IMR-90 (cell line): ENCODE measurements around the gene CPNE9. TPM values are rescaled to one million over a fixed set of nuclear protein-coding genes. Genes with fewer than 3 reads are reported as not detected.

ENCODE experiments used
- ATAC-seq: fragments of 200-7000 bp; cut with Tn5 transposase; 2 replicates; pipeline ENCODE4 v1.9.1; 2020; ENCODE audit warnings: low read depth, mild to moderate bottlenecking, moderate library complexity
- BruUV-seq: library from RNA; stranded (reverse); fragments of 400-500 nt; replicated peaks from 2 replicates; lab custom pipeline; 2021; lab: Mats Ljungman, UMichigan
- CTCF ChIA-PET: fragments of 300-600 bp; formaldehyde crosslinking; extraction: SDS; loops from one replicate; lab custom pipeline; 2021; ENCODE audit warnings: antibody characterized with exemption; lab: Yijun Ruan, JAX
- POLR2A ChIA-PET: fragments of 300-600 bp; sonication (Branson Sonifier 250); formaldehyde crosslinking; loops from one replicate; lab custom pipeline; 2022; ENCODE audit warnings: antibody characterized with exemption; ENCODE audit not compliant: unreplicated experiment; lab: Charles Lee
- DNase-seq: peaks from one replicate; pipeline ENCODE4 v3.0.0; 2013
- H2AFZ ChIP-seq: replicated peaks from 2 replicates; pipeline ENCODE3; 2013; ENCODE audit warnings: low read length, mild to moderate bottlenecking; ENCODE audit not compliant: poor library complexity
- H2AK5ac ChIP-seq: 2 replicates; pipeline ENCODE4 v1.6.1; 2013; ENCODE audit warnings: low read depth, low read length, inconsistent platforms
- H2AK9ac ChIP-seq: replicated peaks from 2 replicates; pipeline ENCODE3; 2013; ENCODE audit warnings: mild to moderate bottlenecking, low read depth, low read length, moderate library complexity; ENCODE audit not compliant: poor library complexity
- H2BK120ac ChIP-seq: 2 replicates; pipeline ENCODE4 v1.6.1; 2013; ENCODE audit warnings: low read depth, low read length, inconsistent platforms
- H2BK15ac ChIP-seq: 3 replicates; pipeline ENCODE4 v1.6.1; 2013; ENCODE audit warnings: low read depth, low read length, inconsistent platforms
- H2BK20ac ChIP-seq: 2 replicates; pipeline ENCODE4 v1.6.1; 2013; ENCODE audit warnings: low read depth, mild to moderate bottlenecking, inconsistent platforms, low read length, moderate library complexity
- H2BK5ac ChIP-seq: 2 replicates; pipeline ENCODE4 v1.6.1; 2013; ENCODE audit warnings: mild to moderate bottlenecking, low read depth, low read length, inconsistent platforms; ENCODE audit not compliant: poor library complexity, severe bottlenecking
- H3K14ac ChIP-seq: replicated peaks from 2 replicates; pipeline ENCODE4 v1.6.1; 2013; ENCODE audit warnings: low read depth, low read length, inconsistent platforms
- H3K18ac ChIP-seq: 2 replicates; pipeline ENCODE4 v1.6.1; 2013; ENCODE audit warnings: low read depth, low read length, control low read depth
- H3K23ac ChIP-seq: 2 replicates; pipeline ENCODE4 v1.6.1; 2013; ENCODE audit warnings: low read depth, low read length, inconsistent platforms
- H3K27ac ChIP-seq: 2 replicates; pipeline ENCODE4 v1.5.1; 2013; ENCODE audit warnings: mild to moderate bottlenecking, control low read depth, low read length; ENCODE audit not compliant: insufficient read depth
- H3K27me3 ChIP-seq: 2 replicates; pipeline ENCODE4 v1.6.1; 2013; ENCODE audit warnings: low read length; ENCODE audit not compliant: control insufficient read depth, insufficient read depth
- H3K36me3 ChIP-seq: 2 replicates; pipeline ENCODE4 v1.6.1; 2013; ENCODE audit warnings: low read length, mixed read lengths; ENCODE audit not compliant: control insufficient read depth, insufficient read depth
- H3K4ac ChIP-seq: 2 replicates; pipeline ENCODE4 v1.6.1; 2013; ENCODE audit warnings: low read depth, low read length, inconsistent platforms
- H3K4me1 ChIP-seq: 2 replicates; pipeline ENCODE4 v1.6.1; 2013; ENCODE audit warnings: low read length, mixed read lengths; ENCODE audit not compliant: control insufficient read depth, insufficient read depth
- H3K4me2 ChIP-seq: 2 replicates; pipeline ENCODE4 v1.6.1; 2013; ENCODE audit warnings: low read depth, mild to moderate bottlenecking, control low read depth, low read length, moderate library complexity
- H3K4me3 ChIP-seq: 2 replicates; pipeline ENCODE4 v1.5.1; 2013; ENCODE audit warnings: low read depth, mild to moderate bottlenecking, control low read depth, low read length, moderate library complexity; ENCODE audit not compliant: insufficient read depth
- H3K56ac ChIP-seq: 2 replicates; pipeline ENCODE4 v1.6.1; 2013; ENCODE audit warnings: low read length, inconsistent platforms; ENCODE audit not compliant: insufficient read depth; ENCODE audit errors: extremely low read depth
- H3K79me1 ChIP-seq, 2 experiments: 2 replicates each; pipeline ENCODE4 v1.6.1; 2013; ENCODE audit warnings: low read length in 2 of 2, inconsistent platforms in 1 of 2, low read depth in 1 of 2
- H3K9ac ChIP-seq: 2 replicates; pipeline ENCODE4 v1.6.1; 2013; ENCODE audit warnings: low read depth, low read length, control low read depth
- H3K9me1 ChIP-seq: 2 replicates; pipeline ENCODE4 v1.6.1; 2013; ENCODE audit warnings: low read length, inconsistent platforms; ENCODE audit not compliant: insufficient read depth
- H3K9me3 ChIP-seq: 2 replicates; pipeline ENCODE4 v1.6.1; 2013; ENCODE audit warnings: low read length; ENCODE audit not compliant: control insufficient read depth, insufficient read depth
- H4K20me1 ChIP-seq: 2 replicates; pipeline ENCODE4 v1.6.1; 2013; ENCODE audit warnings: low read length, inconsistent platforms; ENCODE audit not compliant: insufficient read depth
- H4K5ac ChIP-seq: 2 replicates; pipeline ENCODE4 v1.6.1; 2013; ENCODE audit warnings: mild to moderate bottlenecking, low read depth, low read length, control low read depth
- H4K8ac ChIP-seq, 2 experiments: 2 replicates each; pipeline ENCODE4 v1.6.1; 2013; ENCODE audit warnings: low read depth in 2 of 2, low read length in 2 of 2, control low read depth in 1 of 2, inconsistent platforms in 1 of 2
- H4K91ac ChIP-seq: 2 replicates; pipeline ENCODE4 v1.6.1; 2013; ENCODE audit warnings: low read depth, low read length, inconsistent platforms; ENCODE audit not compliant: insufficient read depth
- BHLHE40 ChIP-seq: fragments of 150-350 bp; IDR thresholded peaks from 2 replicates; pipeline ENCODE4 v1.6.1; 2016; ENCODE audit warnings: mild to moderate bottlenecking, low read depth, low read length
- CEBPB ChIP-seq: IDR thresholded peaks from 2 replicates; pipeline ENCODE4 v1.6.1; 2012; ENCODE audit warnings: low read depth, low read length, improper control_type of control experiment
- CHD1 ChIP-seq: IDR thresholded peaks from 2 replicates; pipeline ENCODE4 v1.6.1; 2012; ENCODE audit warnings: low read depth, low read length, improper control_type of control experiment
- CTCF ChIP-seq: conservative IDR thresholded peaks from 2 replicates; pipeline ENCODE4 v1.5.1; 2012; ENCODE audit warnings: mild to moderate bottlenecking, low read depth, low read length, improper control_type of control experiment
- ELK1 ChIP-seq: fragments of 150-350 bp; IDR thresholded peaks from 2 replicates; pipeline ENCODE4 v1.6.1; 2016; ENCODE audit warnings: low read depth, mild to moderate bottlenecking, low read length, moderate library complexity, borderline replicate concordance
- FOS ChIP-seq: fragments of 150-350 bp; IDR thresholded peaks from 2 replicates; pipeline ENCODE4 v1.6.1; 2016; ENCODE audit warnings: low read depth, low read length
- MAFK ChIP-seq: IDR thresholded peaks from 2 replicates; pipeline ENCODE4 v1.6.1; 2012; ENCODE audit warnings: low read depth, low read length, improper control_type of control experiment
- MAZ ChIP-seq: IDR thresholded peaks from 2 replicates; pipeline ENCODE4 v1.6.1; 2012; ENCODE audit warnings: low read depth, mild to moderate bottlenecking, low read length, improper control_type of control experiment, moderate library complexity, borderline replicate concordance
- MXI1 ChIP-seq: IDR thresholded peaks from 2 replicates; pipeline ENCODE4 v1.6.1; 2012; ENCODE audit warnings: low read depth, mild to moderate bottlenecking, low read length, moderate library complexity, borderline replicate concordance
- NFE2L2 ChIP-seq: fragments of 150-350 bp; IDR thresholded peaks from 2 replicates; pipeline ENCODE4 v1.6.1; 2016; ENCODE audit warnings: low read depth, mild to moderate bottlenecking, low read length
- POLR2A ChIP-seq: IDR thresholded peaks from 2 replicates; pipeline ENCODE4 v1.6.1; 2012; ENCODE audit warnings: mild to moderate bottlenecking, low read depth, low read length
- RAD21 ChIP-seq: IDR thresholded peaks from 2 replicates; pipeline ENCODE4 v1.6.1; 2012; ENCODE audit warnings: low read length, improper control_type of control experiment
- RCOR1 ChIP-seq: IDR thresholded peaks from 2 replicates; pipeline ENCODE4 v1.6.1; 2012; ENCODE audit warnings: mild to moderate bottlenecking, low read length, improper control_type of control experiment; ENCODE audit not compliant: insufficient replicate concordance
- RFX5 ChIP-seq: IDR thresholded peaks from 2 replicates; pipeline ENCODE4 v1.8.0; 2012; ENCODE audit warnings: low read depth, mild to moderate bottlenecking, low read length, moderate library complexity
- SMC3 ChIP-seq: fragments of 150-350 bp; IDR thresholded peaks from 2 replicates; pipeline ENCODE4 v1.6.1; 2016; ENCODE audit warnings: low read depth, mild to moderate bottlenecking, antibody characterized with exemption, low read length, moderate library complexity
- WGBS, 2 experiments: methylation state at CpG; one replicate each; pipeline versions ENCODE4 v1.1.5 to v1.1.7; 2013; ENCODE audit warnings: missing lambda C conversion rate in 2 of 2; ENCODE audit not compliant: insufficient read length in 1 of 2; ENCODE audit errors: extremely low coverage in 2 of 2; 5-methylcytosine and 5-hydroxymethylcytosine counted together
- dilution Hi-C: fragments of 300-500 bp; cut with HindIII; formaldehyde crosslinking; loops from one replicate; pipeline ENCODE4 v1.14.3; 2018; ENCODE audit warnings: low sequenced_read_pairs; ENCODE audit not compliant: unreplicated experiment
- in situ Hi-C: fragments of 300-500 bp; cut with MboI; formaldehyde crosslinking; loops from 3 replicates; pipeline ENCODE4 v1.14.3; 2019; ENCODE audit warnings: low sequenced_read_pairs, inconsistent platforms, mixed read lengths
- intact Hi-C: fragments of 100-400 bp; cut with micrococcal nuclease; formaldehyde crosslinking; loops from 2 replicates; pipeline ENCODE4 v1.10.0; 2022
- polyA plus RNA-seq, 3 experiments: library from polyadenylated mRNA; depleted of rRNA; stranded (reverse); fragments of >200 nt; gene quantifications; 2 replicates each; pipeline ENCODE4 v1.2.3, GENCODE V29; 2012; ENCODE audit warnings: low replicate concordance in 1 of 3
- total RNA-seq: library from RNA; depleted of rRNA; stranded (reverse); fragments of >200 nt; gene quantifications from 2 replicates; pipeline ENCODE4 v1.2.3, GENCODE V29; 2012
- TF ChIP-seq, protein P1 (sequence below): fragments of 150-350 bp; IDR thresholded peaks from 2 replicates; pipeline ENCODE4 v1.6.1; 2017; ENCODE audit warnings: mild to moderate bottlenecking, antibody characterized with exemption, low read length, low read depth

CPNE9 gene
- total and polyA plus RNA-seq, 2 of the 4 experiments (the other 2 are of a cell fraction), result not detected

DNA sequence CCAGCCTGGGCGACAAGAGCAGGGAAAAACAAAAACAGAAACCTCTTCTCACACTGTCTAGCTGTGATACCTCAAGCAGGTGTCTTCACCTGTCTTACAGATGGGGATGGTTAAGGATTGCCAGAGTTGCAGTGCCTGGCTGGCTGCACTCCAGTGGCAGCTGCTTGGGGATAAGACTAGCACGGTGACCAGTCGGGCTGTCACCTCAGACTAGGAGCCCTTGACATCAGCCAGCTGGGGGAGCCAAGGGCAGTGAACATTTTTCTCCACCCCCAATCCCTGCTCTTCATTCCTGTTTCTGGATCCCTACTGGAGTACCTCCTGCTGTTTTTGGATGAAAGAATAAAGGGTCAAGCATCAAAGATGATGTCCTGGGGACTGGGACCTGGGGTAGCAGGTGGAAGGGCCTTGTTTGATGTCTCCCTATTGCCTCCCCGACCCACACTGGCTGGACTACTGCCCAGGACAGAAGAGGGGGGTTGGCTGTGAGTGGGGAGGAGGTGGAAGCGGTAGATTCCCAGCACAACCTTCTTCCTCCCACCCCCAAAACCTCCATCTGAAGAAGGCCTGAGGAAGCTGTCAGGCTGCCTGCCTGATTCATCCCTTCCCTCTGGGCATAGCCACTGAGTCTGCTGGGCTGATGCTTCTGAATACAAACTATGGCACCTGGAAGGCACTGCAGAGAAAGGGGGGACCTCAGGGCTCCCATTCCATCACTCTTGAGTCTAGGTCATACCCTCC is 7.0 kb upstream of the CPNE9 start:
- Histone ChIP-seq H3K9me1 (no peaks in the 10 kb centered on the region; the same call in 1 of the 2 replicates), H3K9ac (no peak overlapping the region), H3K27me3 (no peaks in the 10 kb centered on the region), H3K14ac (no peak overlapping the region), H3K56ac (no peak overlapping the region), H4K8ac (no peak overlapping the region), H2BK120ac (no peak overlapping the region), H2AK9ac (no peak overlapping the region), H2AFZ (no peak overlapping the region), H3K9me3 (no peaks in the 10 kb centered on the region), H3K4me2 (no peak overlapping the region), H4K91ac (no peak overlapping the region), H3K36me3 (peaks cover 45% of the 10 kb centered on the region), H3K4me1 (no peaks in the 10 kb centered on the region), H3K4me3 (no peak overlapping the region), H3K27ac (no peak overlapping the region), H2BK15ac (no peak overlapping the region), H3K4ac (no peak overlapping the region), H4K20me1 (no peaks in the 10 kb centered on the region), H3K23ac (no peak overlapping the region), H4K5ac (no peak overlapping the region), H3K79me1 (no peaks in the 10 kb centered on the region), H2BK20ac (no peak overlapping the region), H3K18ac (no peak overlapping the region), H2AK5ac (no peak overlapping the region), H2BK5ac (no peak overlapping the region)
- DNase-seq (no peak), ATAC-seq (no peak)
- in situ Hi-C loops (no loop called here), intact Hi-C loops (no loop called here), dilution Hi-C loops (no loop called here)
- WGBS, 2 experiments, result no CpG with 5 or more reads among the region's 5 CpGs
- no TSS peak for BruUV-seq
- TF ChIP-seq, protein P1, sequence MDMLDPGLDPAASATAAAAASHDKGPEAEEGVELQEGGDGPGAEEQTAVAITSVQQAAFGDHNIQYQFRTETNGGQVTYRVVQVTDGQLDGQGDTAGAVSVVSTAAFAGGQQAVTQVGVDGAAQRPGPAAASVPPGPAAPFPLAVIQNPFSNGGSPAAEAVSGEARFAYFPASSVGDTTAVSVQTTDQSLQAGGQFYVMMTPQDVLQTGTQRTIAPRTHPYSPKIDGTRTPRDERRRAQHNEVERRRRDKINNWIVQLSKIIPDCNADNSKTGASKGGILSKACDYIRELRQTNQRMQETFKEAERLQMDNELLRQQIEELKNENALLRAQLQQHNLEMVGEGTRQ, result no peak
- TF ChIP-seq CHD1, result no peak
- no peak for TF ChIP-seq MXI1
- TF ChIP-seq RCOR1, result no peak
- TF ChIP-seq MAFK, result no peak
- TF ChIP-seq FOS, result no peak
- TF ChIP-seq RAD21, result no peak
- no peak for TF ChIP-seq ELK1
- no peak for TF ChIP-seq CEBPB
- TF ChIP-seq SMC3, result no peak
- no peak for TF ChIP-seq MAZ
- no peak for TF ChIP-seq RFX5
- no peak for TF ChIP-seq BHLHE40
- no peak for TF ChIP-seq POLR2A
- TF ChIP-seq NFE2L2, result no peak
- TF ChIP-seq CTCF, result no peak
- CTCF ChIA-PET, result no interaction called here
- POLR2A ChIA-PET, result no interaction called here
